ENCODE results near the gene LTC4S.
A peak's percentile ranks its signal among the peaks of the same experiment; 100 is the strongest.
"Not testable (repeated sequence)": the region's sequence is repeated elsewhere in the genome, so short reads cannot be mapped to it uniquely, and the experiment has no call there.

Gene LTC4S

GRCh38 chr5:179793468-179794139 lies at the start of gene LTC4S:
TSS of gene LTC4S (plus strand) at chr5:179793986. CDS start at chr5:179794081, 95 bp downstream.
- peak within 1 kb of the TSS; percentile 12 to 65 for H3K4me3 ChIP-seq (ENCODE audit: low read length in 2 of 2)

GRCh38 chr5:179744106-179744505 lies 49.7 kb upstream of the LTC4S start:
- H3K9me3 ChIP-seq (ENCODE audit: control insufficient read depth in 2 of 2, low read length in 2 of 2); H3K4me1 ChIP-seq (ENCODE audit: control insufficient read depth in 2 of 2, insufficient read depth in 2 of 2, low read length in 2 of 2); H3K27ac ChIP-seq (ENCODE audit: low read depth in 2 of 2, low read length in 2 of 2); H3K36me3 ChIP-seq (ENCODE audit: control insufficient read depth in 2 of 2, insufficient read depth in 2 of 2, low read length in 2 of 2); H3K27me3 ChIP-seq (ENCODE audit: control insufficient read depth in 2 of 2, insufficient read depth in 2 of 2, low read length in 2 of 2); H3K9ac ChIP-seq (ENCODE audit: low read depth in 1 of 2, low read length in 2 of 2); H3K4me3 ChIP-seq (ENCODE audit: low read length in 2 of 2): not testable (repeated sequence)

More at GRCh38 chr5:179793468-179794139, at the start of gene LTC4S:
- H3K27ac ChIP-seq (ENCODE audit: low read depth in 2 of 2, low read length in 2 of 2): peak within 1 kb of the TSS; percentile 60 to 71
- H3K9me3 ChIP-seq (ENCODE audit: control insufficient read depth in 2 of 2, low read length in 2 of 2): no peaks in the 10 kb centered on the region
- peak within 1 kb of the TSS in 1 of 2 donors; percentile 34 for H3K9ac ChIP-seq (ENCODE audit: low read depth in 1 of 2, low read length in 2 of 2)
- H3K36me3 ChIP-seq (ENCODE audit: control insufficient read depth in 2 of 2, insufficient read depth in 2 of 2, low read length in 2 of 2): peaks cover 14 to 16% of the 10 kb centered on the region in 2 donors
- no peaks in the 10 kb centered on the region for H3K27me3 ChIP-seq (ENCODE audit: control insufficient read depth in 2 of 2, insufficient read depth in 2 of 2, low read length in 2 of 2)
- H3K4me1 ChIP-seq (ENCODE audit: control insufficient read depth in 2 of 2, insufficient read depth in 2 of 2, low read length in 2 of 2): peaks cover 21 to 31% of the 10 kb centered on the region in 2 donors

GRCh38 chr5:179746872-179747271 lies 46.9 kb upstream of the LTC4S start:
- Histone ChIP-seq H3K27me3 (ENCODE audit: control insufficient read depth in 2 of 2, insufficient read depth in 2 of 2, low read length in 2 of 2) (no peaks in the 10 kb centered on the region), H3K9me3 (ENCODE audit: control insufficient read depth in 2 of 2, low read length in 2 of 2) (no peaks in the 10 kb centered on the region), H3K36me3 (ENCODE audit: control insufficient read depth in 2 of 2, insufficient read depth in 2 of 2, low read length in 2 of 2) (peaks cover 4 to 8% of the 10 kb centered on the region in 2 donors), H3K9ac (ENCODE audit: low read depth in 1 of 2, low read length in 2 of 2) (no peak overlapping the region), H3K4me1 (ENCODE audit: control insufficient read depth in 2 of 2, insufficient read depth in 2 of 2, low read length in 2 of 2) (no peaks in the 10 kb centered on the region), H3K27ac (ENCODE audit: low read depth in 2 of 2, low read length in 2 of 2) (no peak overlapping the region), H3K4me3 (ENCODE audit: low read length in 2 of 2) (no peak overlapping the region)

GRCh38 chr5:179747811-179748210 lies 46.0 kb upstream of the LTC4S start:
- Histone ChIP-seq H3K27ac (ENCODE audit: low read depth in 2 of 2, low read length in 2 of 2) (no peak overlapping the region), H3K9me3 (ENCODE audit: control insufficient read depth in 2 of 2, low read length in 2 of 2) (no peaks in the 10 kb centered on the region), H3K36me3 (ENCODE audit: control insufficient read depth in 2 of 2, insufficient read depth in 2 of 2, low read length in 2 of 2) (peaks cover 4 to 8% of the 10 kb centered on the region in 2 donors), H3K27me3 (ENCODE audit: control insufficient read depth in 2 of 2, insufficient read depth in 2 of 2, low read length in 2 of 2) (no peaks in the 10 kb centered on the region), H3K4me3 (ENCODE audit: low read length in 2 of 2) (no peak overlapping the region), H3K4me1 (ENCODE audit: control insufficient read depth in 2 of 2, insufficient read depth in 2 of 2, low read length in 2 of 2) (no peaks in the 10 kb centered on the region), H3K9ac (ENCODE audit: low read depth in 1 of 2, low read length in 2 of 2) (no peak overlapping the region)

DNA sequence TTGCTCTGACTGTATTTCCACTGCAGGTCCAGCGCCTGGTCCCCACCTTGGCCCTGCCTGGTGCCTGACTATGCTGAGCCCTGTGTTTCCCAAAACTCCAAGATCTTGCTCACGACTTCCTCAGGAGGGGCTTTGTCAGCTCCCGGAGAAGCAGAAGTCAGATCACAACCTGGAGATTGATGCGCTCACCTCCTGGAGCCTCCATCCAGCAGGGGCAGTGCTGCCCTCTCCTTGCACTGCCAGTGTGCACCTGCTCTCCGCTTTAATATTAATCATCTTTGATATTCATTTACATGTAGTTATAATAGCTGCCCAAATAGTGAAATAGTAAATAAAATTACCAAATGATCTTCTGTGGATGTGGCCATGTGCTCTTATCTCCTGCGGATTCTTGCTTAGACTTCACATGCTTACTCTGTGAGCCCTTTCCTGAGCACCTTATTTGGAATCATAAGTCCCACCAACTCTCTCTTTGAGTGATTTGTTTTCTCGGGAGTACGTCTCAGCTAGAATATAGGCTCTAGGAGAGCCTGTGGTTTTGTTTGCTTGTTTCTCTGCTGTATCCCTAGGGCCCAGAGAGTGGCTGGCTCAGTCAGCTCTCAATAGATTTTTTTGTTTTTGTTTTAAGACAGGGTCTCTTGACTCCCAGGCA lies 43.8 kb upstream of the LTC4S start:
- Histone ChIP-seq H3K4me3 (ENCODE audit: low read length in 2 of 2) (no peak overlapping the region), H3K9ac (ENCODE audit: low read depth in 1 of 2, low read length in 2 of 2) (no peak overlapping the region), H3K4me1 (ENCODE audit: control insufficient read depth in 2 of 2, insufficient read depth in 2 of 2, low read length in 2 of 2) (peaks cover 7 to 9% of the 10 kb centered on the region in 2 donors), H3K27me3 (ENCODE audit: control insufficient read depth in 2 of 2, insufficient read depth in 2 of 2, low read length in 2 of 2) (no peaks in the 10 kb centered on the region), H3K9me3 (ENCODE audit: control insufficient read depth in 2 of 2, low read length in 2 of 2) (no peaks in the 10 kb centered on the region), H3K27ac (ENCODE audit: low read depth in 2 of 2, low read length in 2 of 2) (no peak overlapping the region), H3K36me3 (ENCODE audit: control insufficient read depth in 2 of 2, insufficient read depth in 2 of 2, low read length in 2 of 2) (peaks cover 4 to 8% of the 10 kb centered on the region in 2 donors)

DNA sequence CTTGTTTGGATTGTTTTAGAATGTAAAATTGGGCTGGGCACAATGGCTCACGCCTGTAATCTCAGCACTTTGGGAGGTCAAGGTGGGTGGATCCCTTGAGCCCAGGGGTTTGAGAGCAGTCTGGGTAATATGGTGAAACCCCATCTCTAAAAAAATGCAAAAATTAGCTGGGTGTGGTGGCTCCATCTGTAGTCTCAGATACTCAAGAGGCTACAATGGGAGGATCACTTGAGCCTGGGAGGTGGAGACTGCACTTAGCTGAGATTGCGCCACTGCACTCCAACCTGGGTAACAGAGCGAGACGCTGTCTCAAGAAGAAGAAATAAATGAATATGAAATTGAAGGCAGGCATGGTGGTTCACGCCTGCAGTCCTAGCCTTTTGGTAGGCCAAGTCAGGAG lies 39.8 kb upstream of the LTC4S start:
- Histone ChIP-seq H3K27me3 (ENCODE audit: control insufficient read depth in 2 of 2, insufficient read depth in 2 of 2, low read length in 2 of 2) (no peaks in the 10 kb centered on the region), H3K4me3 (ENCODE audit: low read length in 2 of 2) (no peak overlapping the region), H3K9me3 (ENCODE audit: control insufficient read depth in 2 of 2, low read length in 2 of 2) (no peaks in the 10 kb centered on the region), H3K4me1 (ENCODE audit: control insufficient read depth in 2 of 2, insufficient read depth in 2 of 2, low read length in 2 of 2) (peaks cover 16 to 21% of the 10 kb centered on the region in 2 donors), H3K9ac (ENCODE audit: low read depth in 1 of 2, low read length in 2 of 2) (no peak overlapping the region), H3K36me3 (ENCODE audit: control insufficient read depth in 2 of 2, insufficient read depth in 2 of 2, low read length in 2 of 2) (peaks cover 4 to 8% of the 10 kb centered on the region in 2 donors), H3K27ac (ENCODE audit: low read depth in 2 of 2, low read length in 2 of 2) (no peak overlapping the region)

DNA sequence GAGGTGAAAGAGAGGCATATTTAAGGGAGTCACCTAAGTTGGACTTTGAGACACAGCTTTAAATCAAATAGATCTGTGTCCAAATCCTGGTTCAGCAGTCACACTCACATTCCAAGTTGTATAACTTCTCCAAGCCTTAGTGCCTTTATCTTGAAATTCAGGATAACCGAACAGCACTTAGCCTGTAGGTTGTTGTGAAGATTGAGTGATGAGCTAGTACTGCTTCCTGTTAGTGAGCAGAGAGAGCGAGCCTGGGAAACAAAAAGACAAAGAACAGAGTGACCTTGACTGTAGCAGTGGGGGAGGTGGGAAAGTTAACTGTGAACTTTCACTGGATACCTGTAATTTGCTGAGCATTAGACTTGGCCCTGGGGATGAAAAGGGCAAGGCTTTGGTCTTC lies 38.8 kb upstream of the LTC4S start:
- no peak overlapping the region for H3K9ac ChIP-seq (ENCODE audit: low read depth in 1 of 2, low read length in 2 of 2)

GRCh38 chr5:179758955-179759354 lies 34.8 kb upstream of the LTC4S start:
- Histone ChIP-seq H3K4me1 (ENCODE audit: control insufficient read depth in 2 of 2, insufficient read depth in 2 of 2, low read length in 2 of 2) (peaks cover 40 to 47% of the 10 kb centered on the region in 2 donors), H3K9ac (ENCODE audit: low read depth in 1 of 2, low read length in 2 of 2) (no peak overlapping the region)

More for the DNA sequence above, 38.8 kb upstream of the LTC4S start:
- no peak overlapping the region for H3K4me3 ChIP-seq (ENCODE audit: low read length in 2 of 2)
- H3K36me3 ChIP-seq (ENCODE audit: control insufficient read depth in 2 of 2, insufficient read depth in 2 of 2, low read length in 2 of 2): peaks cover 0 to 2% of the 10 kb centered on the region in 2 donors
- no peaks in the 10 kb centered on the region for H3K27me3 ChIP-seq (ENCODE audit: control insufficient read depth in 2 of 2, insufficient read depth in 2 of 2, low read length in 2 of 2)
- peak overlapping the region in 1 of 2 donors; percentile 17 for H3K27ac ChIP-seq (ENCODE audit: low read depth in 2 of 2, low read length in 2 of 2)
- H3K4me1 ChIP-seq (ENCODE audit: control insufficient read depth in 2 of 2, insufficient read depth in 2 of 2, low read length in 2 of 2): peaks cover 21 to 24% of the 10 kb centered on the region in 2 donors
- no peaks in the 10 kb centered on the region for H3K9me3 ChIP-seq (ENCODE audit: control insufficient read depth in 2 of 2, low read length in 2 of 2)

DNA sequence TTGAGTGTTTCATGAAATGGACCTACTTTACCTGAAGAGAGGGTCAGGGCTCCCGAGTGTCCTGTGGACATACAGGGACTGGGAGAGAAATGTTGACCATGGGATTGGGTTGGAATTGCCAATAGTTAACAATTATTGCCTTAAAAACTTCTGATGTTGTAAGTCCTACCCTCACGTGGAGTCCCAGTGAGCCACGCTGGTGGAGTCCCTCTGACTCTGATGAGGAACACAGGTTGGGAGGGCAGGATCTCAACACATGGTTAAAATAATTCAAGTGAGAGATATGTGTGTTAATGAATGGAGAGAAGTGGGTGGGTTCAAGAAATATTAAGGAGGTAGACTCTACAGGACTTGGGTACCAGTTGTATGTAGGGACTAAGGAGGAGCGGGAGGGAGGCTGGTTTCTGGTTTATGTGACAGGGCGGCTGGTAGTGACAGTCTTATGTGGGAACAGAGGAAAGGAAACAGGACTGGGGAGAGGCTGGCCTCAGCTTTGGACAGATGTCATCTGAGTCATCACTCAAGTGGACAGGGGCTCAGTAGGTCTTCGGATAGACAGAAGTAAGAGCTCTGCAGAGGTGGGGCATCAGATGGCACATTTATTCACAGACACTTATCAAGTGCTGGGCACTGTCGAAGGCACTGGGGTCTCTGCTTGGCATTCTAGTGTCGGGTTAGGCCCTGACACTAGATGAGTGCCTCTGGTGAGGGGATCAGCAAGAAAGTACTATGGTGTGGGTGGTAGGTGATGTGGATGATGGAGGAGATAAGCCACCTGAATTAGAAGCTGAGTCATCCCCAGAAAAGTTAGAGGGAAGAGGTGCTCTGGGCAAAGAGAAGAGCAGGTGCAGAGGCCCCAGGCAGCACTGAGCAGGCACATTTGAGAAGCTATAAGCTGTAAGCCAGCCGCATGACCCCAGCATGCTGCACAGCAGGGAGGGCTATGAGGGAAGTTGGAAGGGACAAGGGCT lies 33.9 kb upstream of the LTC4S start:
- Histone ChIP-seq H3K9ac (ENCODE audit: low read depth in 1 of 2, low read length in 2 of 2) (no peak overlapping the region), H3K27me3 (ENCODE audit: control insufficient read depth in 2 of 2, insufficient read depth in 2 of 2, low read length in 2 of 2) (no peaks in the 10 kb centered on the region), H3K4me1 (ENCODE audit: control insufficient read depth in 2 of 2, insufficient read depth in 2 of 2, low read length in 2 of 2) (peaks cover 33 to 42% of the 10 kb centered on the region in 2 donors), H3K36me3 (ENCODE audit: control insufficient read depth in 2 of 2, insufficient read depth in 2 of 2, low read length in 2 of 2) (no peaks in the 10 kb centered on the region), H3K4me3 (ENCODE audit: low read length in 2 of 2) (no peak overlapping the region), H3K27ac (ENCODE audit: low read depth in 2 of 2, low read length in 2 of 2) (no peak overlapping the region), H3K9me3 (ENCODE audit: control insufficient read depth in 2 of 2, low read length in 2 of 2) (no peaks in the 10 kb centered on the region)

More at GRCh38 chr5:179758955-179759354, 34.8 kb upstream of the LTC4S start:
- Histone ChIP-seq H3K9me3 (ENCODE audit: control insufficient read depth in 2 of 2, low read length in 2 of 2) (no peaks in the 10 kb centered on the region), H3K27me3 (ENCODE audit: control insufficient read depth in 2 of 2, insufficient read depth in 2 of 2, low read length in 2 of 2) (no peaks in the 10 kb centered on the region), H3K36me3 (ENCODE audit: control insufficient read depth in 2 of 2, insufficient read depth in 2 of 2, low read length in 2 of 2) (no peaks in the 10 kb centered on the region), H3K4me3 (ENCODE audit: low read length in 2 of 2) (no peak overlapping the region), H3K27ac (ENCODE audit: low read depth in 2 of 2, low read length in 2 of 2) (no peak overlapping the region)
